ENCODE results near the gene TGFB2. TPM values are rescaled to one million over a fixed set of nuclear protein-coding genes. Genes with fewer than 3 reads are reported as not detected.

The TGFB2 gene
- polyA plus RNA-seq, 1 donor (not counting 4 experiments of a cell fraction or from before 2014, with no cell fraction given), result 21.5 TPM

- Histone ChIP-seq H4K20me1 (ENCODE audit: control insufficient read depth, extremely low read depth, insufficient read depth, low read length) (no peaks in the 10 kb centered on the region), H3K4me1 (ENCODE audit: control insufficient read depth, extremely low read depth, insufficient read depth, low read length) (peaks cover 17% of the 10 kb centered on the region), H3K27ac (ENCODE audit: control insufficient read depth, insufficient read depth, low read length) (no peak overlapping the region), H3K79me2 (ENCODE audit: control insufficient read depth, insufficient read depth, low read length) (peaks cover 50% of the 10 kb centered on the region), H3K4me3 (ENCODE audit: control insufficient read depth in 2 of 3, extremely low read depth in 1 of 3, insufficient read depth in 2 of 3, low read depth in 1 of 3, low read length in 3 of 3) (no peak overlapping the region), H3K9me3 (ENCODE audit: control insufficient read depth, low read depth, low read length) (no peaks in the 10 kb centered on the region), H3K9ac (ENCODE audit: control insufficient read depth, extremely low read depth, insufficient read depth, low read length) (no peak overlapping the region), H3K4me2 (ENCODE audit: control insufficient read depth, extremely low read depth, insufficient read depth, low read depth, low read length) (no peak overlapping the region), H3K36me3 (ENCODE audit: control insufficient read depth in 2 of 2, extremely low read depth in 1 of 2, insufficient read depth in 2 of 2, low read length in 2 of 2) (peaks cover 2 to 6% of the 10 kb centered on the region in 2 experiments), H2AFZ (ENCODE audit: control insufficient read depth, low read length) (no peak overlapping the region), H3K9me1 (ENCODE audit: control insufficient read depth, extremely low read depth, insufficient read depth, low read length) (no peaks in the 10 kb centered on the region), H3K27me3 (ENCODE audit: control insufficient read depth, extremely low read depth, insufficient read depth, low read length) (no peaks in the 10 kb centered on the region)
- DNase-seq (ENCODE audit: low read depth, low spot score) (no peak), FAIRE-seq (no peak)
- dilution Hi-C loops (cut with MboI; ENCODE audit: extremely low pct_ligation_motif_present, low sequenced_read_pairs), result no loop called here
- TF ChIP-seq EZH2 (IDR thresholded peaks at IDR 0.05; ENCODE audit: low read length) (no peak), CTCF (optimal IDR thresholded peaks at IDR 0.05 in 1 of 3, IDR thresholded peaks at IDR 0.05 in 1 of 3, conservative IDR thresholded peaks at IDR 0.05 in 1 of 3; ENCODE audit: extremely low read depth in 1 of 3, insufficient read depth in 2 of 3, low read length in 3 of 3) (no peak)
Measured at GRCh38 chr1:218364028-218364710, 19.0 kb downstream of the TGFB2 start.

GRCh38 chr1:218365226-218365999 is 20.3 kb downstream of the TGFB2 start:
- Histone ChIP-seq H3K9me3 (ENCODE audit: control insufficient read depth, low read depth, low read length) (no peaks in the 10 kb centered on the region), H3K36me3 (ENCODE audit: control insufficient read depth in 2 of 2, extremely low read depth in 1 of 2, insufficient read depth in 2 of 2, low read length in 2 of 2) (peaks cover 2 to 6% of the 10 kb centered on the region in 2 experiments), H3K4me3 (ENCODE audit: control insufficient read depth in 2 of 3, extremely low read depth in 1 of 3, insufficient read depth in 2 of 3, low read depth in 1 of 3, low read length in 3 of 3) (no peak overlapping the region), H3K4me2 (ENCODE audit: control insufficient read depth, extremely low read depth, insufficient read depth, low read depth, low read length) (peak overlapping the region; percentile 40), H3K27me3 (ENCODE audit: control insufficient read depth, extremely low read depth, insufficient read depth, low read length) (no peaks in the 10 kb centered on the region), H3K79me2 (ENCODE audit: control insufficient read depth, insufficient read depth, low read length) (peaks cover 42% of the 10 kb centered on the region), H3K27ac (ENCODE audit: control insufficient read depth, insufficient read depth, low read length) (no peak overlapping the region), H2AFZ (ENCODE audit: control insufficient read depth, low read length) (peak overlapping the region; percentile 17), H3K9me1 (ENCODE audit: control insufficient read depth, extremely low read depth, insufficient read depth, low read length) (no peaks in the 10 kb centered on the region), H3K9ac (ENCODE audit: control insufficient read depth, extremely low read depth, insufficient read depth, low read length) (peak overlapping the region; percentile 9), H3K4me1 (ENCODE audit: control insufficient read depth, extremely low read depth, insufficient read depth, low read length) (peaks cover 29% of the 10 kb centered on the region), H4K20me1 (ENCODE audit: control insufficient read depth, extremely low read depth, insufficient read depth, low read length) (no peaks in the 10 kb centered on the region)
- TF ChIP-seq EZH2 (IDR thresholded peaks at IDR 0.05; ENCODE audit: low read length) (no peak), CTCF (optimal IDR thresholded peaks at IDR 0.05 in 1 of 3, IDR thresholded peaks at IDR 0.05 in 1 of 3, conservative IDR thresholded peaks at IDR 0.05 in 1 of 3; ENCODE audit: extremely low read depth in 1 of 3, insufficient read depth in 2 of 3, low read length in 3 of 3) (no peak)
- DNase-seq (ENCODE audit: low read depth, low spot score), result no peak
- dilution Hi-C loops (cut with MboI; ENCODE audit: extremely low pct_ligation_motif_present, low sequenced_read_pairs), result no loop called here
- no peak for FAIRE-seq

All from keratinocyte (primary cell).